OCI-M2 (cell line): ENCODE data around the gene EZH1.

Experiments
- DNase-seq: peaks from one replicate; lab custom pipeline; 2025; ENCODE audit not compliant: unreplicated experiment; lab: John Stamatoyannopoulos, UW

The EZH1 gene

GRCh38 chr17:42725143-42725542, 19.7 kb downstream of the EZH1 start:
- no peak for DNase-seq

DNA sequence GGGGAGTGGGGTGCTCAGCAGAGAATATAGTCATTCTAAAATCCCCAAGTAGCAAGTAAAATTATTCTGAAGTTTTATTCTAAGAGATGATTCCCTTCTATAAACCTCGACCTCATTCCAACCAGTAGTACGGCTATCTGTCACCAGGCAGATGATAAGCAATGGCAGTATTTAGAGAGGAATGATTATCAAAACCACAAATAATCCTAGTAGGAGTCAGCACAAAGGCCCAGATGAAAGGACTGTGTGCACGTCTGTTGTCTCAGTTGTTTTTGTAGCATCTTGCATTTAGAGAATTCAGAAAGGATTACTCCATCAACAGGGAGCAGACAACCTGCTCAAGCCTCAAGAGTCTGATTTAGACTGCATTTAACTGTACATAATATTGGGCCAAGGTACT, 21.2 kb downstream of the EZH1 start:
- no peak for DNase-seq

GRCh38 chr17:42720996-42721583, 23.8 kb downstream of the EZH1 start:
- DNase-seq, result no peak

DNA sequence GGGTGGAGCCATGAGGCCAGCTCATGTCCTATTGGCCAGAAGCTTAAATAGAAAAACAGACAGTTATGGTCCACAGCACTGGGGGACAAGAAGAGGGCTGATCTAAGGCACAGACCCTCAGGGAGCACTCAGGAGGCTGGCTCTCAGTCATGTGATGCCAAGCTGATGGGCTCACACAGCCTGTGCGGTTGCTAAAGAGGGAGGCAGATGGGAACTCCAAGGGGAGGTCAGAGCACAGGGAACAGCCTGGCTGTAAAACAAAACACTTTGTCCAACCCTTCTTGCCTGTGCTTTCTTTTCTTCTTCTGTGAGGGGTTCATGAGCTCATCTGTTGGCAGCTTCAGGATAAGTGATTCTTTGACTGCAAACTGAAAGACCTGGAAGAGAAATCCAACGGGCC, 35.3 kb downstream of the EZH1 start:
- no peak for DNase-seq

- no peak for DNase-seq
Measured at GRCh38 chr17:42708588-42708987, 36.3 kb downstream of the EZH1 start.

- DNase-seq, result no peak
Measured at GRCh38 chr17:42706732-42707131, 38.1 kb downstream of the EZH1 start.

DNA sequence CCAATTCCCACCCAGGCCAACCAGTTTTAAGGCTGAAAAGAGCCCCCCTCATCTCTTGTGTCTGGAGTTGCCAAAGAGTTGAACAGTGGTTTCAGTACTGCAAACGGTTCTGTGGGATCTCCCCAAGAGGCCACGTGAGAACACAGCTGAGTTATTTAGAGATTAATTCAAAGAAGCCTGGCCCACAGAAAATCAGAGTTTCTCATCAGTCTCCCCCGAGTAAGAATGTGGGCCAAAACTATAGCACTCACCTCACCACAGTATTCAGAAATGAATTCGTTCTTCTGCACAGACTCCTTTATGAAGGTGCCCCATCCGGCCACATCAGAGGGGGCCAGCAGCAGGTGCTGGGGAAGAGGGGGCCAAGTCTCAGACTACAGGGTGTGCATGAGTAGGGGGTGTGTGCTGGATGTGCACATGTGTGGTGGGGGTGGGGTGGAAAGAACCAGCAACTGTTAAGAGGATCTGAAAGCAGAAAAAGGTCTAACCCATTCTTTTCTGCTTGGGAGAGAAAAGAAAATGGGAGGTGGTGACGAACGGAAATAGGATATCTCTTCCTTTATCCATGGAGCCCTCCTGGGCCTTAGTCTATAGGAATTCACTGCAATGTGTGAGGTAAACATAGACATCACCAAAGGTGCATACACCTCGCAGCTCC, 39.9 kb downstream of the EZH1 start:
- DNase-seq, result no peak

- DNase-seq, result no peak
Measured at GRCh38 chr17:42704490-42704836, 40.4 kb downstream of the EZH1 start.

DNA sequence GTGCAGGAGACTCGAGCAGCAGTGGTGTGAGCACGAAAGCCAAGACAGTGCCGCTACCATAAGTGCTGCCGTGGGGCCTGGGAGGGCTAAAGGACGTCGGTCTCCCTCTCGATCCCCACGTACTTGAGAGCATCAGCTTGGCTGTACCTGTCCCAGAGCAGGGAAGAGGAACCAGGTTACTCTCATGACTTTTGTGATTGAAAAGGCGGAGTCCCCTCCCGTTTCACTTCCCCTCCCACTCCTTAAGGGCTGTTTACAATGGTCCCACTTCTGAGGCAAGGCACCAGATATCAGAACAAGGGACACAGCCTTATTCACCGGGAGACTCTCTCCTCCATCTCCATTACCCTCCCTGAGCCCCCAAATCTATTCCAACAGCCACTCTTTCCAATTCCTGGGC, 42.4 kb downstream of the EZH1 start:
- DNase-seq, result no peak

GRCh38 chr17:42700586-42701289, 44.1 kb downstream of the EZH1 start:
- DNase-seq, result no peak

GRCh38 chr17:42699415-42699740, 45.5 kb downstream of the EZH1 start:
- DNase-seq, result no peak

DNA sequence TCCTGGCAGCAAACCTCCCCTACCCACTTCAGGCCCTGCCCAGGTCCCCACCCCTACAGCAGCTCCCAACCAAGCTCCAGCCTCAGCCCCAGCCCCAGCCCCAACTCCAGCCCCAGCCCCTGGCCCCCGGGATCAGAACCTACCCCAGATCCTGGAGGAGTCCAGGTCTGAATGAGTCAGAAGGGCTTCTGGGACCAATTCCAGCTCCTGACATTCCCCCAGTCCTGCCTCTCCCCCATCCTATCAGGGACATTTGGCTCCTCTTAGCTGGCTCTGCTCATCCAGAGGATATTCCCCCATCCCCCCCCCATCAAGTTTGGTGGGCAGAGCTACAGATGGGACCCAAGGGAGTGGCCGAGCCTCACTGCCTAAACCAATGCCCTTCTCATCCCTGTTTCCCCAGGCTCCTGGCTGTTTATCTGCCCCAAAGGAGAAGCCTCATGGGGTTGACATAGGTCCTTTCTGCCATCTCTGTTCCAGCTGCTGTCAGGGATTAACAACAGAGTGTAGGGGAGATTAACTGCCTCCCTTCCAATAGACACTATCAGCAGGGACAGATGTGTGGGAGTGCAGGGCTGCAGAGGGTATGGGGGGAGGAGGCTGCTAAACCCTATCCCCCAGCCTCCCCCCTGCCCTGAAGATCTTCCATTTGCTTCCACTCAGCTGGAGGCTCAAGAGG, 46.0 kb downstream of the EZH1 start:
- DNase-seq, result peak; percentile 83

- no peak for DNase-seq
Measured at GRCh38 chr17:42697108-42697811, 47.6 kb downstream of the EZH1 start.

DNA sequence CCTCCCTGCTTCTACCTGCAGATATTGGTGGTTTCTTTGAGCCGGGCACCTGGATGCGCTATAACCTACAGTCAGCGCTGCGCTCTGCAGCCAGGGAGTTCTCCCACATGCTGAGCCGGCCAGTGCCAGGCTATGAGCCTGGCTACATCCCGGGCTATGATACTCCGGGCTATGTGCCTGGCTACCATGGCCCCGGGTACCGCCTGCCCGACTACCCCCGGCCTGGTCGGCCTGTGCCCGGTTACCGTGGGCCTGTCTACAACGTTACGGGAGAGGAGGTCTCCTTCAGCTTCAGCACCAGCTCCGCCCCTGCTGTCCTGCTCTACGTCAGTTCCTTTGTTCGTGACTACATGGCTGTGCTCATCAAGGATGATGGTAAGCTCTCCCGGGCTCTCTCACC, 49.3 kb downstream of the EZH1 start:
- DNase-seq, result no peak

- no peak for DNase-seq
Measured at GRCh38 chr17:42694524-42694923, 50.3 kb downstream of the EZH1 start.

GRCh38 chr17:42692489-42692888, 52.4 kb downstream of the EZH1 start:
- no peak for DNase-seq

- no peak for DNase-seq
Measured at GRCh38 chr17:42691021-42691545, 53.8 kb downstream of the EZH1 start.

GRCh38 chr17:42690596-42690995, 54.2 kb downstream of the EZH1 start:
- DNase-seq, result no peak

DNA sequence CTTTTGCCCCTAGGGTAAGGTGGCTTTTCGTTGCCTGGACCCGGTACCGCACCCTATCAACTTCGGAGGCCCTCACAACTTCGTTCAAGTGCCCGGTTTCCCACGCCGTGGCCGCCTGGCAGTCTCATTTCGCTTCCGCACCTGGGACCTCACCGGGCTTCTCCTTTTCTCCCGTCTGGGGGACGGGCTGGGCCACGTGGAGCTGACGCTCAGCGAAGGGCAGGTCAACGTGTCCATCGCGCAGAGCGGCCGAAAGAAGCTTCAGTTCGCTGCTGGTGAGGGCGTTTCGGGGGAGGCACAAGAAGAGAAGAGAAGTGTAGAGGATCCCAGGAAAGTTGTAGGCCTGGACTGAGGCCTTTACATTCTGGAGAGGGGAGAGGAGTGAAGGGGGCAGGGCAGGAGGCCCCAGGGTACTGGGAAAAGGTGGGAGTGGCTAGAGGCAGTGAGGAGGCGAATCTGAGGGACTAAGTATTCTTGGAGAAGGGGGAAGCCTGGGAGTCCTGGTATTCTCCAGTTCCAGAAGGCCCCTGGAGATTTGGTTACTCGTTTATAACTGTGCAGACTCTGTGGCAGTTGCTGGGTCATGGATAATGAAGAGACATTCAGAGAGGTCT, 57.0 kb downstream of the EZH1 start:
- no peak for DNase-seq

GRCh38 chr17:42686520-42687128, 58.2 kb downstream of the EZH1 start:
- DNase-seq, result no peak
